HEK293T (cell line): Measurements from ENCODE around the gene TUBA3E.
"Not testable (repeated sequence)": the region's sequence is repeated elsewhere in the genome, so short reads cannot be mapped to it uniquely, and the experiment has no call there.

Experiments
- BHLHE40 ChIP-seq: fragments of 450-650 bp; IDR thresholded peaks from 2 replicates; pipeline ENCODE4 v1.6.1; 2016; ENCODE audit warnings: mild to moderate bottlenecking, moderate library complexity, borderline replicate concordance
- ELF4 ChIP-seq: fragments of 450-650 bp; IDR thresholded peaks from 2 replicates; pipeline ENCODE4 v1.6.1; 2017; ENCODE audit warnings: antibody characterized with exemption
- FOXA1 ChIP-seq: fragments of 450-650 bp; IDR thresholded peaks from 2 replicates; pipeline ENCODE4 v1.6.1; 2016; ENCODE audit warnings: mild to moderate bottlenecking
- FOXM1 ChIP-seq: fragments of 450-650 bp; IDR thresholded peaks from 2 replicates; pipeline ENCODE4 v1.6.1; 2017; ENCODE audit warnings: mild to moderate bottlenecking, borderline replicate concordance
- NFRKB ChIP-seq: fragments of 450-650 bp; IDR thresholded peaks from 2 replicates; pipeline ENCODE4 v1.6.1; 2016; ENCODE audit warnings: mild to moderate bottlenecking, moderate library complexity
- SP1 ChIP-seq: fragments of 450-650 bp; IDR thresholded peaks from 2 replicates; pipeline ENCODE4 v1.6.1; 2017
- ZNF384 ChIP-seq: fragments of 450-650 bp; IDR thresholded peaks from 2 replicates; pipeline ENCODE4 v1.6.1; 2016

DNA sequence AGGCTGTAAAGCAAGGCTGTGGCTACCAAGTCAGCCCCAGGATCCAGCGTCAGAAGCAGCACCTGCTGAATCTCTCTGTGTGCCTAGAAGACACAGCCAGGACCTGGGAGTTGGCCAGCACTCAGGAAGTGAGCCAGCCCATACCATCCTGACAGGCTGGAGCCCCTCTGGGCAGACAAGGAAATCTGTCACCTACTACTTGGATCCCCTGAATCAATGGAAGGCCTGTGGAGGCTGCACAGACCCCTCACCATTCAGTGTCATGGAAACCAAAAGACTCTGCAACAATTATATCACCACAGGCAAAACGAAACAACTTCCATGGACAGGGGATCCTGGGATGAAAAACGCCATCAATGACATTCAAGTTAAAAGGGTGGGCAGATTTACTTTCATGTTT is 31.6 kb downstream of the TUBA3E start:
- not testable (repeated sequence) for TF ChIP-seq SP1, NFRKB, FOXA1, ZNF384, ELF4, FOXM1, BHLHE40
